H1 (cell line): ENCODE results near the gene DCDC2C.

Experiments
- ASH2L ChIP-seq: fragments of 200-600, 300-600 bp; sonication (generic); IDR thresholded peaks from one replicate; pipeline ENCODE4 v1.7.1; 2017; ENCODE audit warnings: low read length
- EZH2 ChIP-seq: fragments of 200-600 bp; sonication (generic); IDR thresholded peaks from 2 replicates; pipeline ENCODE4 v1.7.1; 2012; ENCODE audit warnings: low read depth, mild to moderate bottlenecking, moderate library complexity, low read length, inconsistent platforms; ENCODE audit not compliant: severe bottlenecking
- POLR2AphosphoS5 ChIP-seq: IDR thresholded peaks from 2 replicates; pipeline ENCODE4 v1.6.1; 2011; ENCODE audit warnings: low read depth, low read length
- TCF12 ChIP-seq: IDR thresholded peaks from 2 replicates; pipeline ENCODE4 v1.6.1; 2011; ENCODE audit warnings: low read depth, mild to moderate bottlenecking, low read length

GRCh38 chr2:3689998-3690748 lies 13.2 kb upstream of the DCDC2C start:
- TF ChIP-seq EZH2 (no peak), TCF12 (no peak), ASH2L (no peak), POLR2AphosphoS5 (no peak)
